Liver (tissue), 9 donors: ENCODE measurements around the gene MRPL21. TPM values are rescaled to one million over a fixed set of nuclear protein-coding genes. Genes with fewer than 3 reads are reported as not detected.

Experiments used
- DNase-seq: peaks from one replicate; pipeline ENCODE4 v3.0.0-alpha.2; 2017; ENCODE audit warnings: low spot score
- H3K27ac ChIP-seq, 2 donors: one replicate each; pipeline ENCODE4 v1.7.0; 2013; ENCODE audit warnings: inconsistent platforms in 2 of 2, low read length in 2 of 2, control low read depth in 1 of 2, low read depth in 1 of 2, mild to moderate bottlenecking in 1 of 2
- H3K27me3 ChIP-seq, 4 donors: one replicate each; pipeline versions ENCODE4 v1.6.1 to v1.7.0; 2013; ENCODE audit warnings: low read length in 3 of 4, inconsistent platforms in 1 of 4, mild to moderate bottlenecking in 1 of 4, moderate library complexity in 1 of 4; ENCODE audit not compliant: control insufficient read depth in 4 of 4, insufficient read depth in 4 of 4
- H3K36me3 ChIP-seq, 4 donors: one replicate each; pipeline versions ENCODE4 v1.6.1 to v1.7.0; 2013; ENCODE audit warnings: low read length in 3 of 4, mild to moderate bottlenecking in 3 of 4, low read depth in 1 of 4, moderate library complexity in 1 of 4; ENCODE audit not compliant: control insufficient read depth in 4 of 4, insufficient read depth in 3 of 4
- H3K4me1 ChIP-seq, 4 donors: one replicate each; pipeline versions ENCODE4 v1.6.1 to v1.7.0; 2013; ENCODE audit warnings: low read length in 3 of 4, mild to moderate bottlenecking in 3 of 4, moderate library complexity in 1 of 4; ENCODE audit not compliant: control insufficient read depth in 4 of 4, insufficient read depth in 4 of 4
- H3K4me3 ChIP-seq, 3 donors: one replicate each; pipeline versions ENCODE4 v1.6.1 to v1.7.0; 2013; ENCODE audit warnings: low read length in 3 of 3, control low read depth in 1 of 3, low read depth in 1 of 3, mild to moderate bottlenecking in 1 of 3
- H3K9ac ChIP-seq, 2 donors: one replicate each; pipeline ENCODE4 v1.7.0; 2013; ENCODE audit warnings: low read length in 2 of 2, mild to moderate bottlenecking in 2 of 2, moderate library complexity in 2 of 2, control low read depth in 1 of 2, low read depth in 1 of 2
- H3K9me3 ChIP-seq, 4 donors: one replicate each; pipeline versions ENCODE4 v1.6.1 to v1.7.0; 2013; ENCODE audit warnings: low read length in 3 of 4; ENCODE audit not compliant: control insufficient read depth in 4 of 4
- FOXA2 ChIP-seq: IDR thresholded peaks from 2 replicates; pipeline ENCODE4 v1.6.1; 2016; ENCODE audit warnings: antibody characterized with exemption
- GABPA ChIP-seq, 2 donors: IDR thresholded peaks in 1 of 2; conservative IDR thresholded peaks in 1 of 2; 2 replicates each; pipeline ENCODE4 v1.6.1; 2016; ENCODE audit warnings: antibody characterized with exemption in 2 of 2, mild to moderate bottlenecking in 1 of 2, moderate library complexity in 1 of 2
- HNF4A ChIP-seq, 2 donors: conservative IDR thresholded peaks; 2 replicates each; pipeline ENCODE4 v1.6.1; 2016; ENCODE audit warnings: antibody characterized with exemption in 2 of 2, mild to moderate bottlenecking in 2 of 2
- HNF4G ChIP-seq: IDR thresholded peaks from 2 replicates; pipeline ENCODE4 v1.6.1; 2016; ENCODE audit warnings: antibody characterized with exemption
- JUND ChIP-seq, 2 donors: IDR thresholded peaks; 2 replicates each; pipeline ENCODE4 v1.6.1; 2016; ENCODE audit warnings: antibody characterized with exemption in 2 of 2
- NR2F2 ChIP-seq: IDR thresholded peaks from 2 replicates; pipeline ENCODE4 v1.6.1; 2016; ENCODE audit warnings: antibody characterized with exemption
- SP1 ChIP-seq: IDR thresholded peaks from 2 replicates; pipeline ENCODE4 v1.6.1; 2018; ENCODE audit warnings: antibody characterized with exemption, mild to moderate bottlenecking
- TAF1 ChIP-seq: conservative IDR thresholded peaks from 2 replicates; pipeline ENCODE4 v1.6.1; 2016; ENCODE audit warnings: antibody characterized with exemption, mild to moderate bottlenecking
- YY1 ChIP-seq: IDR thresholded peaks from 2 replicates; pipeline ENCODE4 v1.6.1; 2016; ENCODE audit warnings: antibody characterized with exemption, mild to moderate bottlenecking
- WGBS: extraction: QIAGEN DNeasy Blood & Tissue Kit; methylation state at CpG from one replicate; pipeline ENCODE4 v1.1.7; 2013; 5-methylcytosine and 5-hydroxymethylcytosine counted together
- polyA plus RNA-seq, 2 donors: library from polyadenylated mRNA; stranded (reverse) in 1 of 2; unstranded in 1 of 2; fragments of 200-250 nt in 1 of 2; fragments of >200 nt in 1 of 2; fragmentation: Nextera tagmentation in 1 of 2; extraction: Ambion mirVana in 1 of 2; gene quantifications; one replicate each; pipeline versions ENCODE4 v1.2.1 to v1.2.3, GENCODE V29; 2013 to 2015
- total RNA-seq, 2 donors: library from RNA; depleted of rRNA; stranded (reverse); fragments of >200 nt; gene quantifications; one replicate each; pipeline ENCODE4 v1.2.3, GENCODE V29; 2014
- TF ChIP-seq, protein P1 (sequence below): IDR thresholded peaks from 2 replicates; pipeline ENCODE4 v1.6.1; 2016; ENCODE audit warnings: antibody characterized with exemption
- TF ChIP-seq, protein P2 (sequence below): IDR thresholded peaks from 2 replicates; pipeline ENCODE4 v1.6.1; 2016; ENCODE audit warnings: antibody characterized with exemption, mild to moderate bottlenecking
- TF ChIP-seq, protein P3 (sequence below): IDR thresholded peaks from 2 replicates; pipeline ENCODE4 v1.6.1; 2016; ENCODE audit warnings: antibody characterized with exemption
- donor health status: healthy.
- donor health status: healthy.
- donor health status: healthy.
- donor health status: healthy.
- donor health status: healthy.

Gene MRPL21
- total and polyA plus RNA-seq, 4 donors = 22.3 to 76.8 (median 35.4) TPM

DNA sequence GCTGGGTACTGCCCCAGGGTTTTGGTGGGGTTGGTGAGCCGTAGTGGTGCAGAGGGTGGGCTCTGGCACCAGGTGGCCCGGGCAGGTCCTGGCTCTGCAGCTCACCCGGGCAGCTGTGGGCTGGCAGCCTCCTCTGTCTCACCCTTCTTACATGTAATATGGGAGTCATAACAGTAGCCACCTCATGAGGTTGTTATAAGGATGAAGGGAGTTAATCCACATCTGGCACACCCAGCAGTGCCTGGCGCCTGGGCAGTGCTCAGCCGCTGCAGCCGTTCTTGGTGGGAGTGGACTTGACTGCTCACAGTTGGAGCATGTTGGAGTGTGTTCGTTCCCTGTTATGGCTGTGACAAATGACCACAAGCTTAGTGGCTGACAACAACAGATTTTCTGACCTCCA lies 28.7 kb upstream of the MRPL21 start:
- Histone ChIP-seq H3K27ac (no peak overlapping the region), H3K27me3 (no peaks in the 10 kb centered on the region), H3K36me3 (peaks cover 22 to 68% (median 34%) of the 10 kb centered on the region in 4 donors), H3K4me1 (no peaks in the 10 kb centered on the region), H3K9ac (no peak overlapping the region), H3K9me3 (no peaks in the 10 kb centered on the region), H3K4me3 (no peak overlapping the region)
- WGBS = 95% methylated on average over 7 of the region's 7 CpGs
- no peak for DNase-seq
- TF ChIP-seq NR2F2 = no peak
- TF ChIP-seq YY1 = no peak
- no peak for TF ChIP-seq HNF4G
- TF ChIP-seq, protein P1, sequence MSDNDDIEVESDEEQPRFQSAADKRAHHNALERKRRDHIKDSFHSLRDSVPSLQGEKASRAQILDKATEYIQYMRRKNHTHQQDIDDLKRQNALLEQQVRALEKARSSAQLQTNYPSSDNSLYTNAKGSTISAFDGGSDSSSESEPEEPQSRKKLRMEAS = no peak
- TF ChIP-seq, protein P2, sequence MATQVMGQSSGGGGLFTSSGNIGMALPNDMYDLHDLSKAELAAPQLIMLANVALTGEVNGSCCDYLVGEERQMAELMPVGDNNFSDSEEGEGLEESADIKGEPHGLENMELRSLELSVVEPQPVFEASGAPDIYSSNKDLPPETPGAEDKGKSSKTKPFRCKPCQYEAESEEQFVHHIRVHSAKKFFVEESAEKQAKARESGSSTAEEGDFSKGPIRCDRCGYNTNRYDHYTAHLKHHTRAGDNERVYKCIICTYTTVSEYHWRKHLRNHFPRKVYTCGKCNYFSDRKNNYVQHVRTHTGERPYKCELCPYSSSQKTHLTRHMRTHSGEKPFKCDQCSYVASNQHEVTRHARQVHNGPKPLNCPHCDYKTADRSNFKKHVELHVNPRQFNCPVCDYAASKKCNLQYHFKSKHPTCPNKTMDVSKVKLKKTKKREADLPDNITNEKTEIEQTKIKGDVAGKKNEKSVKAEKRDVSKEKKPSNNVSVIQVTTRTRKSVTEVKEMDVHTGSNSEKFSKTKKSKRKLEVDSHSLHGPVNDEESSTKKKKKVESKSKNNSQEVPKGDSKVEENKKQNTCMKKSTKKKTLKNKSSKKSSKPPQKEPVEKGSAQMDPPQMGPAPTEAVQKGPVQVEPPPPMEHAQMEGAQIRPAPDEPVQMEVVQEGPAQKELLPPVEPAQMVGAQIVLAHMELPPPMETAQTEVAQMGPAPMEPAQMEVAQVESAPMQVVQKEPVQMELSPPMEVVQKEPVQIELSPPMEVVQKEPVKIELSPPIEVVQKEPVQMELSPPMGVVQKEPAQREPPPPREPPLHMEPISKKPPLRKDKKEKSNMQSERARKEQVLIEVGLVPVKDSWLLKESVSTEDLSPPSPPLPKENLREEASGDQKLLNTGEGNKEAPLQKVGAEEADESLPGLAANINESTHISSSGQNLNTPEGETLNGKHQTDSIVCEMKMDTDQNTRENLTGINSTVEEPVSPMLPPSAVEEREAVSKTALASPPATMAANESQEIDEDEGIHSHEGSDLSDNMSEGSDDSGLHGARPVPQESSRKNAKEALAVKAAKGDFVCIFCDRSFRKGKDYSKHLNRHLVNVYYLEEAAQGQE = no peak
- TF ChIP-seq JUND (IDR thresholded peaks at IDR 0.05) = no peak
- TF ChIP-seq HNF4A (conservative IDR thresholded peaks at IDR 0.05) = no peak
- TF ChIP-seq TAF1 = no peak
- TF ChIP-seq, protein P3, sequence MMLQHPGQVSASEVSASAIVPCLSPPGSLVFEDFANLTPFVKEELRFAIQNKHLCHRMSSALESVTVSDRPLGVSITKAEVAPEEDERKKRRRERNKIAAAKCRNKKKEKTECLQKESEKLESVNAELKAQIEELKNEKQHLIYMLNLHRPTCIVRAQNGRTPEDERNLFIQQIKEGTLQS = no peak
- no peak for TF ChIP-seq SP1

DNA sequence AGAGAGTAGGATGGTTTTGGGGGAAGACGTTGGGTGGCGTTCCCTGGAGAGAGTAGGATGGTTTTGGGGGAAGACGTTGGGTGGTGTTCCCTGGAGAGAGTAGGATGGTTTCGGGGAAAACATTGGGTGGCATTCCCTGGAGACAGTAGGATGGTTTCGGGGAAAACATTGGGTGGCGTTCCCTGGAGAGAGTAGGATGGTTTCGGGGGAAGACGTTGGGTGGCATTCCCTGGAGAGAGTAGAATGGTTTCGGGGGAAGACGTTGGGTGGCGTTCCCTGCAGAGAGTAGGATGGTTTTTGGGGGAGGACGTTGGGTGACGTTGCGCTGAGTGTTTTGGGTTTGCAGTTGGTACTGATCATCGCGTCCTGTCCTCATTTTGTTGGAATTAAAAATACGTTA lies 28.3 kb upstream of the MRPL21 start:
- H3K9ac ChIP-seq = no peak overlapping the region
- H3K4me3 ChIP-seq = no peak overlapping the region
- no peak for DNase-seq
- H3K9me3 ChIP-seq = no peaks in the 10 kb centered on the region
- 90% methylated on average over 17 of the region's 17 CpGs for WGBS
- peaks cover 21 to 68% (median 30%) of the 10 kb centered on the region in 4 donors for H3K36me3 ChIP-seq
- no peak overlapping the region for H3K27ac ChIP-seq
- TF ChIP-seq FOXA2 (no peak), GABPA (IDR thresholded peaks at IDR 0.05 in 1 of 2, conservative IDR thresholded peaks at IDR 0.05 in 1 of 2) (no peak), TAF1 (no peak)
- TF ChIP-seq, protein P1 = no peak
- TF ChIP-seq, protein P2 = no peak
- no peaks in the 10 kb centered on the region for H3K4me1 ChIP-seq
- no peaks in the 10 kb centered on the region for H3K27me3 ChIP-seq
